C1 segment of cervical spinal cord (tissue), 14 donors: ENCODE measurements around the gene CLDN24.

ENCODE experiments used
- DNase-seq, 14 donors: peaks; one replicate each; lab custom pipeline; 2025; lab: John Stamatoyannopoulos, UW

The CLDN24 gene

DNA sequence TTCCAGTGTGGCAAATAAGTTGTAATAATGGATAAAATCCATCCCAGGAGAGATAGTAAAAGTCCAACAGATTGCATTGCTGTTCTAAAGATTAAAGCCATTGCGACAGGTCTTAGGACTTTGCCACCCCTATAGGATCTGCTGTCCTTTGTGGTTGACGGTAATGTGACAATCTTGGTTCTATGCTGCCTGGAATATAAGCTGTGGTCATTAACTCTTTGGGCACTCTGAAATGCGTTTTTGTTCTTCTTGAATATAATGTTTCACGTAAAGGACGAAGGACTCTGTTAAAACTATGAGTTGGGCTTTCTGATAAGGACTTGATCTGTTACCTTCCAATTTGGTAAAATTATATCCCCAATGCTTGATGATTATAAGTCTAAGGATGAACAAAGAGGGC lies at the start of gene CLDN24:
Gene CLDN24, minus strand, starts transcription at position 101 of the 400 bp plus-strand sequence. Its CDS starts 0 bp downstream, at position 101.
- DNase-seq, result no peak

DNA sequence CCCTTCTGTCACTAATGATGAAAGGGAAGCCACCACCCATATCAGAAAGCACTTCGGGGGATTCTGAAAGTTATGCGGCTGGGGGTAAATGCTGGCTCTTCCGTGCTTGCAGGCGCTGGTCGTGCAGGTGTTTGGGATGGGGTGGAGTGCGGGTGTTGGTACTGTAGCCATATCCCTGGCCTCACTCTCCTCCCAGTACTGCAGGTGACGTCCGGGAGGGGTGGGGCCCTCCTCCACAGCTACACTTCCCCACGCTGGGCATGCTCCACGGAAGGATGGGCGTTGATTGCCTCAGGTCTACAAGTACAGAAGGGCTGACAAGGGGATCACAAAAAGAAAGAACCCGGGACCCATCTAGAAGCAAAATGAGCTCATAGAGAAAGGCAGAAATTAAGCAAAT lies 48.6 kb upstream of the CLDN24 start:
- no peak for DNase-seq

DNA sequence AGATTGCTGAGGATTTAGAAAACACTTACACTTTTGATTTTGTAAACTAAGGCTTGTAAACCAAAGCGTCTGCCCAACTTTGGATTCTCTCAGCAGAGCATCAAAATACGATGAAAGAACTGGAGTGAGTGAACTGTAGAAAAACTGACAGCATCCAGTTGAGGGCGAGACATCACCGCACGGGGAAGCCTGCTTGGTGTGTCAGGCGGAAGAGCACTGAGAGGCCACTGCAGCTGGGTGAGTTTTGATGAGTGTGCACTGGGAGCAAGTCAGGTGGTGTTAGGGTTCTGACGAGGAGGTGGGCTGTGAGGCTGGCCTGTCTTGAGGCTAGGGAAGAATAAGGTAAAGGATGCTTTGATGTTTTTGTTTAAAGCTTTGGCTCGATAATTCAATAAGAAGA lies 46.8 kb upstream of the CLDN24 start:
- no peak for DNase-seq

DNA sequence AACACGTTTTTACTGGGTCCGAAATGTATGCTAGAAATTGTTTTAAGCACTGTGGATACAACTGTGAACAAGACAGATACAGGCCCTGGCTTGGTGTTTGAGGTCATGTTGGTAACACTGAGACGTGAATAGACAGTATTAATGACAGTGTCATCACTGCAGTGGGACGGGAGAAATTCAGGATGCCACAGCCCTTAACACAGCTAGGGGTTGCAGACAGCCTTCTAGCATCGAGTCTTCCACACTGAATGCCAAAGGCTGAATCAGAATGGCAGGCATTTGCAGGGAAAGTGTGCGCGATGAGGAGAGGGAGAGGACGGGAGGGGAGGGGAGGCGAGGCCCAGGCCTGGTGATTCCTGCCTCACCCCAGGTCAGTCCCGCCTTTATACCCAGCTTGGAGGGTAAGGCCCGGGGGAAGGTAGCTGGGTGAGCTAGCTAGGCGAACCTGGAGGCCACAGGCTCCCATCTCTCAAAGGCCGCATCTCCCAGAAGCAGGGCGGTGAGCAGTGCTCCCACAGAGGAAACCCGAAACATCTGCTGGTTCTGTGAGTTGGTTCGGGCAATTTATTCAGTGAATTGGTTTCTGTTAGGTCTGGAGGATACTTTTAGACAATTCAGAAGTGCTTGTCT lies 44.1 kb upstream of the CLDN24 start:
- DNase-seq, result no peak

DNA sequence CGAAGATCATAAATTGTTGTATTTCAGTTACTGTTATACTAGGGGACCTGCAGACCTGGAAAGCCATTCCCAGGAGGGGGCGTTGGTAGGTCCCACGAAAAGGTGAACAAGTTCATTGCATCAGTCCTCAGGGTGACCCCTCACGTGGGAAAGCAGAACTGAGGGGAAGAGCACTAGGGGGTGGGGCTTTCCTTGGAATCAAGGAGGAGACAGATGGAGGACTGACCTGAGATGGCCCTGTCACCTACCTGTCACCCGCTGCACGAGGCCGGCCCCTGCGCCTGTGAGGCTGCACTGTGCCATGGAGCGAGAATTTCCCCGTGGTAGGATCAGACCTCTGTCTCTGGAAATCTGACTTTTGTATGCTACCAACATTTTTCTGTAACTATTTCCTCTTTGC lies 41.8 kb upstream of the CLDN24 start:
- no peak for DNase-seq

DNA sequence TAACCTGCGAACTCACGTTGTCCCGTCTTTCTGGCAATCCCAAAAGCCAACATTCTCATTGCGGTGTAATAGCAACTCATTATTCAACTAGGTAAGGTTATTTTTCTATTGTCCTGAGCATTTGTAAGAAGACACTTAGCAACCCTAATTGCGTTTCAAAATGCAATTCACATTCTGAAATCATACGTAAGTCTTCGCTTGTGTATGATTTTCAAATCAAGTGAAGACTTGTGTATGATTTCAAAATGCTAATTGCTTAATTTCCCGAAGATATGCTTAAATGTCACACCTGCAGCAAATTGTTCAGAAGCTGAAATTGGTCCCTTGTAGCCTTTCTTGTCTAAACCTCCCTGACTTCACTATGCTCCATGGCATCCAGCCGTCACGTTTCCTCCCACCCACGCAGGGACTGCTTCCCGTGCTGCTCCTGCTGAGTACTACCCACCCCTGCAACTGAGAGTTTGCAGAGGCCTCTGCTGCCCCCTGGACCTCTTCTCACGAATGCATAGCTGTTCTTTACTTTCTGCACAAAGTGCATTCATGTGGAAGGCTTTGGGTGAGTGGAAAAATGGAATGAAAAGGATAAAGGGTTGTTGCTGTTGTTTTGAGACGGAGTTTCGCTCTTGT lies 40.8 kb upstream of the CLDN24 start:
- DNase-seq, result no peak

DNA sequence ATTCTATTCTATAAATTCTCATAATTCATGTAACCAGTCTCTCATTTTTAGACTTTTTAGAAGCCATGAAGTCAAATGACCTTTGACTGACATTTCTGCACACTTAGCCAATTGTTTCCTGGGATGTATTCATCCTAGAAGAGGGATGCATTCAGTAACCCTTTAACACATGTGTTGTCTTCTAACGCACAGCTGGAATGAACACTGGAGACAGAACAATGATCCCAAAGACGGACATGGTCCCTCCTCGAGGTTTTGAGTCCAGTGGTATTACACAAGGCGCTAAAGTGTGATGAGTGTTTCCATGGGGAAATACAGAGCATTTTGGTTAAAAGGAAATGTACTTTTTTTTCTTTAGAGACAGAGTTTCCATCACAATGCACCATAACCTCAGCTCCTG lies 39.8 kb upstream of the CLDN24 start:
- DNase-seq, result no peak

DNA sequence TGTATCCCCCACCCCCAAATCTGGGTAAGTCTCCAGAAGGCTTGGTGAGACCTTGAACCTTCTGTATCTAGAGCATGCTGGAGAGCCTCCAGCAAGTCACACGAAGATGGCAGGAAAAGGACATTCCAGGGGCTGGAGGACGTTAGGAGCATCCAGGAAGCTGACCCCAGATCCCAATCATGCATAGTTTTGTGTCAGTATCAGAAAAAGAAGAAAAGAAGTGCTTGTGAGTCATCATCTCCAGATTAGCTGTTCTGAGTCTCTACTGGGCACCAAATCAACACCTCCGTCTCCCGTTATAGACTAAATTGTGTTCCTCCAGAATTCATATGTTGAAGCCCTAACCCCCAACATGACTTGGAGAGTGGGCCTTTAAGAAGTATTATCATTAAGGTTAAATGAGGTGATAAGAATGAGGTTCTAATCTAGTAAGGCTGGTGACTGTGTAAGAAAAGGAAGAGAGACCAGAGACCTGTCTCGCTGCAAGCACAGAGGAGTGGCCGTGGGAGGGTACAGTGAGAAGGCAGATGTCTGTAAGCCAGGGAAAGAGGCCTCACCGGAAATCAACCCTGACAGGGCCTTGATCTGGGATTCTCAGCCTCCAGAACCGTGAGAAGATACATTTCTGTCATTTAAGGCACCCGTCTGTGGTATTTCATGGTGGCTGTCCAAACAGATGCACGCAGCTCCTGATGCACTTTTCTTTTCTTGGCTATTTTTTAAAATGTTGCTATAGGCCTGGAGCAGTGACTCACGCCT lies 38.1 kb upstream of the CLDN24 start:
- DNase-seq, result no peak

DNA sequence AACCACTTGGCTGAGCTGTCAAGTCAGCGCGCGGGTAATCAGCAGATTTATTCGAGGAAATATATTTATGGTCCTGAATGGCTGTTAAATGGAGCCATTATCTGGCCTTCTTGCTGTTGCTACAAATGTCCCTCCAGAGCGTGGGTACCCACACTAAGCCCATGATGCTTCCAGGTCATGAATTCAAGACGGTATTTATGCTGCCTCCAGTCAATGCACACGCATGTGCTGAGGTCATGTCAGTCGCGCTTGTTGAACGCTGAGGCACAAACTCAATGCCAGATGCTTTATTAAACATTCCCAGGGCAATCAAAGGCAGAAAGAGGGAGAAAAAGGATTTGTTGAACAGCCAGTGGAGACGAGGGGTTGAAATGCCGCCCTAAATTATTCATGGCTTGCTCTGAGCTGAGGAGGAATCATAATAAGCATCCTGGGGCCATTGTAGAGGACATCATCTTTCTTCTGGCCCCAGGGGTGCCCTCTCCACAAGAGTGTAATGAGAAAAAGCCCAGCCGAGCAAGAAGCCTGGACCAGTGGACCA lies 36.1 kb upstream of the CLDN24 start:
- no peak for DNase-seq

DNA sequence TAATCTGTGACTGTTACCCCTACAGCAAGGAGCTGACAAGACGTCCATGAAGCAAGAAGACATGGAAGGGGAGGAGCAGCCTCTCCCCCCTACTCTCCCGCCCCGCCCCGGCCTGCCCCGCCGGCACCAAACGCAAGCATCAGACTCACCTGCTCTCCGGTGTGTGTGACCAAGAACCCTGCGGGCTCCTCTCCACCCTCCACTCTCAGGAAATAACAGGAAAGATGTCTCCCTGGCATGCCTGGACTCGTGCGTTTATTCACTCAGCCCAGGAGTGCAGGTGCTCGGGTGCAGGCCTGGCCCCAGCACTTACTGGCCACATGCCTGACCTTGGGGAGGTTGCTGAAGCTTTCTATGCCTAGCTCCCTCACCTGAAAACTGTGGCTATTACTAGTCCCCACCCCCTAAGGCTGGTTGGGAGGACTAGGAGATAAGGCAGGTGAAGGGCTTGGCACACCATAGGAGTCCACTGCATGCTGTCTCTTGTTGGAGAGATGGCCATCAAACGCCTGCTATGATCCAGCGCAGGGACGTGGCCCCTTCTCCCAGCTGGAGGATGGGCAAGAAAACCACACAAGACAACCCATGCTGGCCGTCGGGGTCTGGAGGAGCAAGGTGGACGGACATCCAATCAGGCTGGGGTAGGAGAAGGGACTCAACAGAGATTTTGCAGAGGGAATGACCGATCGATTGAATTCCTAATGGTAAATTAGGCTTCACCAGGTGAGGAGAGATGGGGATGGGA lies 34.9 kb upstream of the CLDN24 start:
- DNase-seq, result no peak

DNA sequence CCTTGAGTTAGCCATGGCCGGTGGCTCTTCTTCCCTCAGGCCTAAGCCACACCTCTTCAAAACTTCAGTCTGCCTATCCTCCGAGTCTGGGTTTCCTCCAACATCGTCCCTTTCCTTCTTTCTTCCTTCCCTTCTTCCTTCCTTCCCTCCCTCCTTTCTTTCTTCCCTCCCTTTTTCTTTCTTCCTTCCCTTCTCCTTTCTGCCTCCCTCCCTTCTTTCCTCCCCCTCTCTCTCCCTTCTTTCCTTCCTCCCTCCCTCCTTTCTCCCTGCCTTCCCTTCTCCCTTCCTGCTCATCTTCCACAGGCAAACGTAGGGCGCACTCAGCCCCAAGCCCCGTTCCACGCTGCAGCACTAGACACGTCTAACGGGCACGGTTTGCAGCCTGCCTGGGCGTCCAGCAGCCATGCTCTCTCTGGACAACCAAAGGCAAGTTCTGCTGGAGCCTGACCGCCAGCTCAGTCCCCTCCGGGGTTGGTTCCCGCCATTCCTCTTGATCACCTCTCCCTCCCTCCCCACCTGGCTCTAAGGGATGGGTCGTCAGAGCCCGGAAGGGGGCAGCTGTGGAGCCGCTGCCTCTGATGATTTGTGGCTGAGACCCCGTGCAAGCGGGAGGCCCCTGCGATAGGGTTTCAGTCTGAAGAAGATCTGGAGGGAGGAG lies 34.1 kb upstream of the CLDN24 start:
- no peak for DNase-seq

DNA sequence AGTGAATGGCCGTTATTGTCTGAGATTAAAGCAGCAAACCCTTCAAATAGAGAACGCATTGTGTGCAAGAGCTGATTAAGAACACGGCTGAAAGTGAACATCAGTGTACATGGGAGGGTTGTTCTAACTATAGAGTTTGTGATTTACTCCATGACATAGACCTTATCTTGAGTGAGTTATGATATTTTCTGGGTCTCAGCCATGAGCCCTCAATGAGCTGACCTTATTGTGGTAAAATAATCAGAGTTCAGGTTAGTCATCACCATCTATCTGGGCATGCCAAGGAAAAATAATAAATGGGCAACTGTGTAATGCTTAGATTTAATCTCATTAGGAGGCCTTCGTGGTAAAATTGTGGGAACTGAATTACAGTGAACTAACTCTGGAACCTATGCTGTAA lies 33.2 kb upstream of the CLDN24 start:
- no peak for DNase-seq

DNA sequence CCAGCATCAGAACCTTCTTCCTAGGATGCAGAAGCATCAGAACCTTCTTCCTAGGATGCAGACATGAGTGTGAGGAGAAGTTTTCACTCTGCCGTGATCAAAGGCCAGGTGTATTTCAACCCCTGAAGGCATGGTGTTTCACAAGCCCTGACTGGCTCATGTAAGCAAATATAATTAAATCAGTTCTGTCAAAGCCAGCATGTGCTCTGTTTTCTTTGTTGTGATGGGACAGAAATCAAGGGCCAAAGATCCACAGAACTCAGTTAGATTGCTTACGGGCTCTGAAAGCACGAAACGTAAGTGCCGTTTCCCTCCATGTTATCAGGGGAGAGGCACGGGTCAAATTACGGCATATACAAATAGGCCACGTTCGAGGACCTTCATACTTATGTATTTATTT lies 32.0 kb upstream of the CLDN24 start:
- DNase-seq, result no peak

DNA sequence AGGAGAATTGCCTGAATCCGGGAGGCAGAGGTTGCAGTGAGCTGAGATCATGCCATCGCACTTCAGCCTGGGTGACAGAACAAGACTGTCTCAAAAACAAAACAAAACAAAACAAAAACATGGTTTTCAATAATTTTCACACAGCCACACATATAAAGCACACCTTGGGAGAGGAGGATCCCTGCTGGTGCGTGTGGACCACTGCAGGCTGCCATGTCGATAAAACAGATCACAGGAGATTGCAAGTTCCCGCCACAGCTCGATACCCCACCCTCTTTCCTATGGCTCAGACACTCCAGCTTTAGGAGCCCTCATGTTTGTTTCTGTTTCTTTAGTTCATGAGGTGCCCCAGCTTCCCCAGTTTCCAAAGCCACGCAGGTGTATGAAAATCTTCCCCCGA lies 31.3 kb upstream of the CLDN24 start:
- DNase-seq, result no peak

DNA sequence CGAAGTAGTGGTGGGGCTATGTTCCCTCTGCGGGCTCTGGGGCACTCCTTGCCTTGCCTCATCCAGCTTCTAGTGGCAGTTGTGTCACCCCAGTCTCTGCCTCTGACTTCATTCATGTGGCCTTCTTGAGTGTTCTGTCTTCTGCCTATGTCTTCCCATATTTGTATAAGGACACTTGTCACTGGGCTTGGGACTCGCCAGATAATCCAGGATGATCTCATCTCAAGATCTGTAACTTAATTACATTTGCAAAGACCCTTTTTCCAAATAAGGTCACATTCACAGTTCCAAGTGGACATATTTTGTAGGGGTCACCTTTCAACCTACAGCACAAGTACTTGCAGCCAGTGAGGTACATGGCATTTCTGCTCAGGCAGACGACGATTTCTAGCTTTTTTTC lies 30.3 kb upstream of the CLDN24 start:
- DNase-seq, result no peak

DNA sequence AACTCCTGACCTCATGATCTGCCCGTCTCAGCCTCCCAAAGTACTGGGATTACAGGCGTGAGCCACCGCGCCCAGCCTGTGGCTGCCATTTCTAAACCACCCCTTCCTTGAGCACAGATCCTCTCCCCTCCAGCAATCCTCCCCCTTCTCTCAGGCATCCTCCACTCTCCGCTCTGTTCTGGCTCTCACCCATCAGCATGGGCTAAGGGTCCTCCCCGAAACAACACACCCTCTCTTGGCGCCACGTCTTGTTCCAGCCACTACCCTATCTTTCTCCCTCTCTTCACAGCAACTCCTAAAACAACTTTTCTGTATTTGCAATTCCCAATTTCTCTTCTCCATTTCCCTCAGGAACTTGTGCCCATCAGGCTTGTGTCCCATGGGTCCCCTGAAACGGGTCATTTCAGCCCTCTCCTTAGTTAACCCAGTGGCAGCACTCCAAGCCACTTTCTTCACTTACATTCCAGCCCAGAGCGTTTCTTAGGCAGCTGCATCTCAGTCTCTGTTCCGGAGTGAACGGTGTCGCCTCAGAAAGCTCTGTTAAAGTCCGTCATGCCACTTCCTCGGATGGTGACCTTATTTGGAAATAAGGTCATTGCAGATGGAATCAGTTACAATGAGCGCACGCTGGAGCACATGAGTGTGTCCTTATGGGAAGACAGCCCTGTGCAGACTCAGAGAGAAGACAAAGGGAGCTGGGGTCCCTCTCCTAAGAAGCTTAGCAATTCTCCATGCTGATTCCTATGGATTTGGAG lies 28.3 kb upstream of the CLDN24 start:
- DNase-seq, result no peak

DNA sequence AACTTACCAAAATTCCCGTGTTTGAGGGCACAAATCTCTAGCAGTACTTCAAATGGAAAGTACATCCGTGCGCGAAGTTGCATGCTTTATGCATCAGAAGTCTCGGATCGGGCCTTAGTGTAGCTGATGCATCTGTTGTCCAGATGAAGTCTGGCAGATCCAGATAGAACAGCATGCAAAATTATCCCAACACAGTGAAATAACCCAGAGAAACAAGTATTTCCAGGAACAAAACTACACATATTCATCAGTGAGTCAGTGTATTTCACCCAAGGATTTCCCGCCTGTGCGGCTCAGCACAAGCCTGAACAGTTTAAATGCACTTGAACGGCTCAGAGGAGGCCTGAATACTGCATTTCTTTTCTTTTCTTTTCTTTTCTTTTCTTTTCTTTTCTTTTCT lies 27.4 kb upstream of the CLDN24 start:
- DNase-seq, result no peak

DNA sequence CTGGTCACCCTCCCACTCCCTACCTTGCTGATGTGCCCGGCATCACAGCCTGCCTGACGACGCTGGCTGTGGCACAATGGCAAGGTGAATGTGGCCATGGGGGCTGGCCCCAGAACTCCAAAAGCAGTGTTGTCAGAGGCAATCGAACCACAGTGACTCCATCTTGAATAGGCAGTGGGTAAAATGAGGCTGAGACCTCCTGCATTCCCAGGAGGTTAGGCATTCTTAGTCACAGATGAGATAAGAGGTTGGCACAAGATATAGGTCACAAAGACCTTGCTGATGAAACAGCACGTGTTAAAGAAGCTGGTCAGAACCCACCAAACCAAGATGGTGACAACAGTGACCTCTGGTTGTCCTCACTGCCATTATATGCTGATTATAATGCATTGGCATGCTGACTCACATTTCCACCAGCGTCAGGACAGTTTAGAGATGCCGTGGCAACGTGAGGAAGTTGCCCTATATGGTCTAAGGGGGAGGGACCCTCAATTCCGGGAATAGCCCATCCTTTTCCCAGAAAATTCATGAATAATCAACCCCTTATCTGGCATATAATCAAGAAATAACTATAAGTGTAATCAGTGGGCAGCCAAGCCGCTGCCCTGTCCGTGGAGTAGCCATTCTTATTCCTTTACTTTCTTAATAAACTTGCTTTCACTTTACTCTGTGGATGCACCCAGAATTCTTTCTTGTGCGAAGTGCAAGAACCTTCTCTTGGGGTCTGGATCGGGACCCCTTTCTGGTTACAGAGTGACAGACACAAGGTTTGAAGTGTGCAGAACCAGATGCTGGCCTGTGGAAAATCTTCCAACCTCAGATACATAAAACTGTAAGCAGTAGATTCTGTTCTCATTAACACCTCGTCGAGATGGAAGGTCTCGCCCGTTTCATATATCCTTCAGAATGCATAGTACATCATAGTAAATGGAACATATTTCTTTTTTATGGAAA lies 26.8 kb upstream of the CLDN24 start:
- no peak for DNase-seq

DNA sequence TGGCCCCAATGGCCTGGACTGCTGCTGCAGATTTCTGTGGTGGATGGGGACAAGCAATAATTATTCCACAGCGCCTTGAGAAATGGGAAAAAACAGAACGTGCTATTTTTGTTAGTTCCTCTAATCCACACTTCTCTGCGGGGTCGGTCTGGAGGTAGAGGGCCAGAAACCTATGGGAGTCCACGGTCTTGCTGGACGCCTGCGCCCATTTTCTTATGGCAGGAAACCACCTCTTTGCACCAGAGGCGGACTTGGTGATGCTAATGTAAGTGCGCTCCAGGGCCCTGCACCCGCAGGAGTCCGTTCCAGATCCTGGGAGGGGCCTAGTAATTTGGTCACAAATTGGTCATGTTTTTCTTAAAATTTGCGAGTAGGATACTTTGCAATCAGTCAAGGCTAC lies 25.9 kb upstream of the CLDN24 start:
- no peak for DNase-seq

DNA sequence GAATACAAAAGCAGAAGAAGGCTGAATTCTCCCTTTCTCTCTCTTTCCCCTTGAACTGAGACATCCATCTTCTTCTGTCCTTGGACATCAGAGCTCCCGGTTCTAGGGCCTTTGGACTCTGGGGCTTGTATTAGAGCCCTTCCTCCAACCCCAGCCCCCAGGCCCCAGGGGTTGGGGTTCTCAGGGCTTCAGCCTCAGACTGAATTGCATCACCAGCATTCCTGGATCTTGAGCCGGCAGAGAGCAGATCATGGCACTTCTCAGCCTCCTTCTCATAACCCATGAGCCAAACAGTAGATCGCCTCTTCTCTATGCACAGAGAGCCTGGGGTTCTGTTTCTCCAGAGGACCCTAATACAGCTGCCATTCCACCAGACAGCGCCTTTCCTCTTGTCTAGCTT lies 25.3 kb upstream of the CLDN24 start:
- no peak for DNase-seq
